ENCODE measurements around the gene CEP350. TPM values are rescaled to one million over a fixed set of nuclear protein-coding genes. Genes with fewer than 3 reads are reported as not detected.
A peak's percentile ranks its signal among the peaks of the same experiment; 100 is the strongest.

CEP350 gene
- total and polyA plus RNA-seq, 2 of the 13 experiments (the other 11 are each of a cell fraction or from before 2014, with no cell fraction given), result 7.6 to 35.9 TPM

GRCh38 chr1:180042988-180043622 lies 88.5 kb downstream of the CEP350 start:
- Histone ChIP-seq H3K4me3 (replicated peaks in 1 of 3; ENCODE audit: insufficient read depth in 1 of 3, low read depth in 2 of 3, low read length in 3 of 3) (no peak overlapping the region), H3K36me3 (replicated peaks in 1 of 2; ENCODE audit: control insufficient read depth in 1 of 2, insufficient read depth in 2 of 2, low read length in 2 of 2) (peaks cover 3 to 54% of the 10 kb centered on the region in 2 experiments; a peak in 4 of 5 replicates), H3K9ac (ENCODE audit: insufficient read depth, low read depth, low read length) (no peak overlapping the region), H4K20me1 (ENCODE audit: insufficient read depth, low read length) (no peaks in the 10 kb centered on the region), H3K27ac (ENCODE audit: extremely low read length, insufficient read depth, low read length) (no peak overlapping the region), H2AFZ (ENCODE audit: low read length) (no peak overlapping the region), H3K4me1 (ENCODE audit: insufficient read depth, low read length) (no peaks in the 10 kb centered on the region), H3K27me3 (ENCODE audit: control insufficient read depth in 1 of 2, insufficient read depth in 2 of 2, low read length in 2 of 2) (no peaks in the 10 kb centered on the region), H3K9me3 (ENCODE audit: low read length) (no peaks in the 10 kb centered on the region), H3K79me2 (ENCODE audit: insufficient read depth, low read length) (no peaks in the 10 kb centered on the region), H3K4me2 (ENCODE audit: low read depth, low read length) (no peak overlapping the region)
- TF ChIP-seq ZBTB38 (CRISPR knock-in tag; IDR thresholded peaks at IDR 0.05), result no peak
- TF ChIP-seq HOMEZ (CRISPR knock-in tag; IDR thresholded peaks at IDR 0.05; ENCODE audit: low read depth), result no peak
- no peak for TF ChIP-seq FOXP1 (IDR thresholded peaks at IDR 0.05)
- no peak for TF ChIP-seq FOXP1 (CRISPR knock-in tag; IDR thresholded peaks at IDR 0.05)
- TF ChIP-seq, protein P1, sequence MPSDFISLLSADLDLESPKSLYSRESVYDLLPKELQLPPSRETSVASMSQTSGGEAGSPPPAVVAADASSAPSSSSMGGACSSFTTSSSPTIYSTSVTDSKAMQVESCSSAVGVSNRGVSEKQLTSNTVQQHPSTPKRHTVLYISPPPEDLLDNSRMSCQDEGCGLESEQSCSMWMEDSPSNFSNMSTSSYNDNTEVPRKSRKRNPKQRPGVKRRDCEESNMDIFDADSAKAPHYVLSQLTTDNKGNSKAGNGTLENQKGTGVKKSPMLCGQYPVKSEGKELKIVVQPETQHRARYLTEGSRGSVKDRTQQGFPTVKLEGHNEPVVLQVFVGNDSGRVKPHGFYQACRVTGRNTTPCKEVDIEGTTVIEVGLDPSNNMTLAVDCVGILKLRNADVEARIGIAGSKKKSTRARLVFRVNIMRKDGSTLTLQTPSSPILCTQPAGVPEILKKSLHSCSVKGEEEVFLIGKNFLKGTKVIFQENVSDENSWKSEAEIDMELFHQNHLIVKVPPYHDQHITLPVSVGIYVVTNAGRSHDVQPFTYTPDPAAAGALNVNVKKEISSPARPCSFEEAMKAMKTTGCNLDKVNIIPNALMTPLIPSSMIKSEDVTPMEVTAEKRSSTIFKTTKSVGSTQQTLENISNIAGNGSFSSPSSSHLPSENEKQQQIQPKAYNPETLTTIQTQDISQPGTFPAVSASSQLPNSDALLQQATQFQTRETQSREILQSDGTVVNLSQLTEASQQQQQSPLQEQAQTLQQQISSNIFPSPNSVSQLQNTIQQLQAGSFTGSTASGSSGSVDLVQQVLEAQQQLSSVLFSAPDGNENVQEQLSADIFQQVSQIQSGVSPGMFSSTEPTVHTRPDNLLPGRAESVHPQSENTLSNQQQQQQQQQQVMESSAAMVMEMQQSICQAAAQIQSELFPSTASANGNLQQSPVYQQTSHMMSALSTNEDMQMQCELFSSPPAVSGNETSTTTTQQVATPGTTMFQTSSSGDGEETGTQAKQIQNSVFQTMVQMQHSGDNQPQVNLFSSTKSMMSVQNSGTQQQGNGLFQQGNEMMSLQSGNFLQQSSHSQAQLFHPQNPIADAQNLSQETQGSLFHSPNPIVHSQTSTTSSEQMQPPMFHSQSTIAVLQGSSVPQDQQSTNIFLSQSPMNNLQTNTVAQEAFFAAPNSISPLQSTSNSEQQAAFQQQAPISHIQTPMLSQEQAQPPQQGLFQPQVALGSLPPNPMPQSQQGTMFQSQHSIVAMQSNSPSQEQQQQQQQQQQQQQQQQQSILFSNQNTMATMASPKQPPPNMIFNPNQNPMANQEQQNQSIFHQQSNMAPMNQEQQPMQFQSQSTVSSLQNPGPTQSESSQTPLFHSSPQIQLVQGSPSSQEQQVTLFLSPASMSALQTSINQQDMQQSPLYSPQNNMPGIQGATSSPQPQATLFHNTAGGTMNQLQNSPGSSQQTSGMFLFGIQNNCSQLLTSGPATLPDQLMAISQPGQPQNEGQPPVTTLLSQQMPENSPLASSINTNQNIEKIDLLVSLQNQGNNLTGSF (CRISPR knock-in tag; IDR thresholded peaks at IDR 0.05), result no peak
- TF ChIP-seq KDM4B (CRISPR knock-in tag; IDR thresholded peaks at IDR 0.05), result no peak
- TF ChIP-seq RBM22 (optimal IDR thresholded peaks at IDR 0.05; ENCODE audit: low read length), result no peak
- TF ChIP-seq BCL6 (CRISPR knock-in tag; IDR thresholded peaks at IDR 0.05), result no peak
- TF ChIP-seq ZNF503 (CRISPR knock-in tag; IDR thresholded peaks at IDR 0.05), result no peak
- no peak for TF ChIP-seq HMG20B (CRISPR knock-in tag; conservative IDR thresholded peaks at IDR 0.05)
- TF ChIP-seq MAFK (conservative IDR thresholded peaks at IDR 0.05 in 1 of 2, IDR thresholded peaks at IDR 0.05 in 1 of 2; ENCODE audit: low read length in 2 of 2), result peak; percentile 71 to 74
- TF ChIP-seq MAFF (IDR thresholded peaks at IDR 0.05; ENCODE audit: low read depth, low read length), result peak; percentile 68
- BruUV-seq (replicated peaks), result no TSS peak
- ATAC-seq (no peak), FAIRE-seq (no peak), DNase-seq (ENCODE audit: low spot score) (no peak)
- intact Hi-C loops (cut with micrococcal nuclease; ENCODE audit: unreplicated experiment), result no loop called here
- WGBS (ENCODE audit: low lambda C conversion rate), result 94% methylated on average over 3 of the region's 3 CpGs
- ChIA-PET CTCF (ENCODE audit: low intra/inter-chr PET ratio, low total read pairs) (no interaction called here), POLR2A (no interaction called here)
- in situ Hi-C loops (cut with HindIII; ENCODE audit: extremely low pct_ligation_motif_present, low pct_unique_long_range_greater_than_20kb), result no loop called here
